ENCODE results near the gene CCDC177. TPM values are rescaled to one million over a fixed set of nuclear protein-coding genes. Genes with fewer than 3 reads are reported as not detected.

Gene CCDC177
- polyA plus RNA-seq, 1 donor from 2014 or later: 3.2 TPM

GRCh38 chr14:69611172-69612013 lies 36.7 kb upstream of the CCDC177 start, which contains the start of gene SUSD6:
TSS of gene SUSD6 (plus strand) at chr14:69611596. CDS start at chr14:69658593, 46,997 bp downstream.
- H3K36me3 ChIP-seq (ENCODE audit: insufficient read depth, low read length): no peaks in the 10 kb centered on the region
- peak within 1 kb of the TSS; percentile 89 for H3K4me2 ChIP-seq (ENCODE audit: low read length)
- H3F3A ChIP-seq (ENCODE audit: insufficient read depth, low read length, poor library complexity, severe bottlenecking): no peaks in the 10 kb centered on the region
- H3K9me3 ChIP-seq (ENCODE audit: low read length): no peaks in the 10 kb centered on the region
- peak within 1 kb of the TSS; percentile 93 for H3K27ac ChIP-seq (ENCODE audit: low read length)
- peak within 1 kb of the TSS; percentile 92 for H2AFZ ChIP-seq (ENCODE audit: low read depth, low read length)
- no peaks in the 10 kb centered on the region for H3K9me2 ChIP-seq (ENCODE audit: insufficient read depth, low read length)
- TF ChIP-seq POLR2AphosphoS5 (IDR thresholded peaks at IDR 0.05): peak; percentile 87
- peak; percentile 20 for TF ChIP-seq TAF1 (IDR thresholded peaks at IDR 0.05; ENCODE audit: low read depth)
- TF ChIP-seq EP300 (conservative IDR thresholded peaks at IDR 0.05; ENCODE audit: poor library complexity, severe bottlenecking): peak; percentile 50
- TF ChIP-seq CTCF (IDR thresholded peaks at IDR 0.05; ENCODE audit: poor library complexity, severe bottlenecking): no peak
- peak; percentile 52 for TF ChIP-seq MXI1 (conservative IDR thresholded peaks at IDR 0.05; ENCODE audit: poor library complexity, severe bottlenecking)
- TF ChIP-seq RAD21 (conservative IDR thresholded peaks at IDR 0.05): peak; percentile 25
- peak; percentile 14 for TF ChIP-seq REST (IDR thresholded peaks at IDR 0.05; ENCODE audit: borderline replicate concordance)
- TF ChIP-seq SMC3 (conservative IDR thresholded peaks at IDR 0.05; ENCODE audit: poor library complexity): no peak
- no peak for TF ChIP-seq EZH2 (IDR thresholded peaks at IDR 0.05; ENCODE audit: borderline replicate concordance, insufficient read depth, low read length, poor library complexity, severe bottlenecking)
- no peaks in the 10 kb centered on the region for H4K20me1 ChIP-seq (ENCODE audit: insufficient read depth)
- H3K27me3 ChIP-seq (ENCODE audit: insufficient read depth, low read depth, low read length): no peaks in the 10 kb centered on the region
- H3K4me3 ChIP-seq (ENCODE audit: low read length): peak within 1 kb of the TSS; percentile 92
- peaks cover 34% of the 10 kb centered on the region for H3K79me2 ChIP-seq (replicated peaks; ENCODE audit: insufficient read depth, low read length)
- peak within 1 kb of the TSS; percentile 80 for H3K9ac ChIP-seq (ENCODE audit: low read length)

DNA sequence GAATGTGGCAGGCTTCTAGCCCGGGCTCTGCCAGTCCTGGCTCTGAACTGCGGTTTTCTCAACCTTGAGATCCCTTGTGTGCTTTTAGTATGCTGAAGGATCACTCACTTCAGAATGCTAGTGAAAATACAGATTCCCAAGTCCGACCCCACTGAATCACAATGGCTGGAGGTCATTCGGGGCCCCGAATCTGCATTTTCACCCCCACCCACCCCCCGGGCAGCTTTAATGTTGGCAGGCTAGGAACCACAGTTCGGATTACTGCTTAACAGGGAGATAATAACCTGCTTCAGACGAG lies 36.2 kb upstream of the CCDC177 start:
- peaks cover 33% of the 10 kb centered on the region for H3K79me2 ChIP-seq (replicated peaks; ENCODE audit: insufficient read depth, low read length)
- H4K20me1 ChIP-seq (ENCODE audit: insufficient read depth): no peaks in the 10 kb centered on the region
- H3K27me3 ChIP-seq (ENCODE audit: insufficient read depth, low read depth, low read length): no peaks in the 10 kb centered on the region
- peak overlapping the region; percentile 92 for H3K4me3 ChIP-seq (ENCODE audit: low read length)
- peak overlapping the region; percentile 92 for H2AFZ ChIP-seq (ENCODE audit: low read depth, low read length)
- H3K36me3 ChIP-seq (ENCODE audit: insufficient read depth, low read length): no peaks in the 10 kb centered on the region
- peak overlapping the region; percentile 93 for H3K27ac ChIP-seq (ENCODE audit: low read length)
- no peaks in the 10 kb centered on the region for H3K9me2 ChIP-seq (ENCODE audit: insufficient read depth, low read length)
- peak overlapping the region; percentile 80 for H3K9ac ChIP-seq (ENCODE audit: low read length)
- TF ChIP-seq MXI1 (conservative IDR thresholded peaks at IDR 0.05; ENCODE audit: poor library complexity, severe bottlenecking) (no peak), TAF1 (IDR thresholded peaks at IDR 0.05; ENCODE audit: low read depth) (no peak), SMC3 (conservative IDR thresholded peaks at IDR 0.05; ENCODE audit: poor library complexity) (no peak)
- no peaks in the 10 kb centered on the region for H3F3A ChIP-seq (ENCODE audit: insufficient read depth, low read length, poor library complexity, severe bottlenecking)
- H3K4me2 ChIP-seq (ENCODE audit: low read length): peak overlapping the region; percentile 89
- no peaks in the 10 kb centered on the region for H3K9me3 ChIP-seq (ENCODE audit: low read length)
